ENCODE results near the gene DRC1.
A peak's percentile ranks its signal among the peaks of the same experiment; 100 is the strongest.
"Not testable (repeated sequence)": the region's sequence is repeated elsewhere in the genome, so short reads cannot be mapped to it uniquely, and the experiment has no call there.

Gene DRC1

DNA sequence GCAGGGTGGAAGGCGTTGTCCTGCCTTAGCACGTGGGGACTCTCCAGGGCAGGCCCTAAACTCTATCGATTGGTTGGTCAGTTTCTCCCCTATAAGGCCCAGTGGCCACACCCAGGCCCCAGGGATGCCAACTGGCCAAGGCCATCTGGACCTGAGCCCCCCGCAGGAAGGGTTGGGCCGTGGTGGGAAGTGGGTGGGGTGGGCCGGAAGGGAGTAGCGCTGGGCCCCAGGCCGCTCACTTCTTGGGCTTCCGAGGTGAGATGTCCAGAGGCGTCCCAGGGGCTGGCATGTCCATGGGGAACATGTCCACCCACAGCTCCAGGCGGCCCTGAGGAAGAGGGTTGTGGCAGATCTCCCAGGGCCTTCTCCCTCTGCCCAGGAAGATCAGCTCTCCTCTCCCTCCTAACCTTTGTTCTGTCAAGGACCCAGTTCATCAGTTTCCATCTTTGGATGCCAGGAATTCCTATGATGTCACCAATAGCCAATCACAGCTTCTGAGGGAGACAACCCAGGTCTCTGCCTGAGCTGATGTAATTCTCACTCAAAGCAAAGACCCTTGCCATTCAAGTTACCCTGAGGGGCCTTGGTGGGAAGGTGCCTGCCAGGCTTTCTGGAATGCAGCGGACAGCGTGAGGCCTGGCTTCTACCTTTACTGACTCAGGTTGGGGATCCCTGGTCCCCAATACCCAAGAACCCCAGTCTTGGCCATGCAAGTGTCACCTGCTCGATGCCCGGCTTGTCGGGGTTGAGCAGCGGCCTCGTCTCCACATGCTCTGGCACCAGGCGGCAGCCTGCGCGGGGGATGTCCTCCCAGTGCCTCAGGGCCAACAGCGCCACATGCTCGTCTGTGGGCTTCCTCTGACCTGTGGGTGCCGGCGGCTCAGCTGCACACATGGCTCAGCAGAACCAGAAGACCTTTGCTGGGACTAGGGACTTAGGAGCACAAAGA is 61.8 kb downstream of the DRC1 start:
- no peak for DNase-seq (ENCODE audit: low read depth in 2 of 2)

- DNase-seq (ENCODE audit: low read depth in 2 of 2), result no peak
Observed at GRCh38 chr2:26464390-26465265, 62.9 kb downstream of the DRC1 start.

DNA sequence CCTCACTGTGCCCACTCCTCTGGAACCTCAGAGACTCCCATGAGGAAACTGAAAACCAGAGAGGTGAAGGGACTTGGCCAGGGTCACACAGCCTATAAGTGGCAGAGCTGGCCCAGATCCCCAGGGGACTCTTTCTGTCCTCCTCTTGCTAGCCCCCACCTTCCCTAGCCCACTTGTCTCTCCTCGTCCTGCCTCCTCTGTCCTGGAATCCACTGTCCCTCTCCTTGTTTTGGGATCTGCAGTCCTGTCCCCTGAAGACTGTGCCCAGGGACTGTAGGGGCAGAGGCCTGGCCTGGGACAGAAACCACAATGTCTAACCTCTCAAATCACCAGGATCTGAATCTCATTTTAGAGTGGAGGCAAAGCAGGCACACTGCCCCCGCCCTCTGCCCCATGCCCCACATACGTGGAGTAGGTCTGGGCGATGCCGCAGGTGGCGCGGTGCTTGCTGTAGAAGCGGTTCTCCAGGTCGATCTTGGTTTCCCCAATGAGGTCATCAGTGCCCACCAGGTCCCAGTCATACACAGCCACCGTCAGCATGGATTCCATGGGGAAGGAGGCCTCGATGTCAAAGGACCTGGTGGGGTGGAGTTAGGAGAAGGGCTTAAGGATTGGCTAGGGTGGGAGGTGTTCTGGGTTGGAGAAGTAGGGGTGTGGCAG is 63.7 kb downstream of the DRC1 start:
- DNase-seq (ENCODE audit: low read depth in 2 of 2), result no peak

DNA sequence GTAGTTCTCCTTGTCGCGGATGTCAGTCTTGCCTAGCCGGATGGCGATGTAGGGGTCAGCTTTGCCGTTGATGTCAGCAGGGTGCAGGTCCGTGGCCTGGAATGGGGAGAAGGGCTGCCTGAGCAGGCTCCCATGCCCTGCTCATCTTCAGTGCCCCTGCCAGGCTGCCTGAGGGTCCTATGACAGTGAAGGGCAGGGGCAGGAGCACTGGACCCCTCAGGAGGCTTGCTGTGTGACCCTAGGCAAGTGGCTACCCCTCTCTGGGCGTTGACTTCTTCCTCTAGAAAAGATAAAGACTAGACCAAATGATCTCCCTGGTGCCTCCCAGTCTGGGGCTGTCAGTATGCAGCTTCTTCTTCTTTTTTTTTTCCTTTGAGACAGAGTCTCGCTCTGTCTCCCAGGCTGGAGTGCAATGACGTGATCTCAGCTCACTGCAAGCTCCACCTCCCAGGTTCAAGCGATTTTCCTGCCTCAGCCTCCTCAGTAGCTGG is 64.3 kb downstream of the DRC1 start:
- no peak for DNase-seq (ENCODE audit: low read depth in 2 of 2)

DNA sequence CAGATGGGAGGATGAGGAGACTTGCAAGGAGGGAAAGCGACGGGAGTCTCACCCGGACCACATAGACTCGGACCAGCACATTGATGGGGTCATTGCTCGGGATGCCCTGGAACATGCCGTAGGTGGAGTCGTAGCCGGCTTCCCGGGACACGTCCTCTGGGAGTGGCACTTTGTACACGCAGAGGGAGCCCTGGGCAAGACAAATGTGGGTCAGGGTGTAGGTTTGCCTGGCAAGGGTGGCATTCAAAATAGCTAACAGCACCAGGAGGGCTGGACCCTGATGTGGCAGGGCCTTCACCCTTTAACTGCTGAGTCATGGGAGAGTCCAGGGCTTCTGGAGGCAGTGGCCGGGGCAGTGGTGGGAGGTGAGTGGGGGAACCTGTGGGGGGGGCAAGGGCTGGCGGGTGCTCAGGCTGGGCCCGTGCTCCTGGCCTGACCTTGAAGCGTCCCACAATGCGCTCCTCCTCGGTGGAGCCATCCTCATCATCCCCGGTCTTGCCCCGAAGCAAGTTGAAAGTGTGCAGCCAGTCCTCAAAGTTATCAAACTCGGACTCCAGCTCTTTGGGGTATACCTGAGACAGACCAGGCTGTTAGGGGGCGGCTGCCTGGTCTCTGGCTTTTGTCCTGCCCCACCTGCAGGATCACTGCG is 65.1 kb downstream of the DRC1 start:
- no peak for DNase-seq (ENCODE audit: low read depth in 2 of 2)

DNA sequence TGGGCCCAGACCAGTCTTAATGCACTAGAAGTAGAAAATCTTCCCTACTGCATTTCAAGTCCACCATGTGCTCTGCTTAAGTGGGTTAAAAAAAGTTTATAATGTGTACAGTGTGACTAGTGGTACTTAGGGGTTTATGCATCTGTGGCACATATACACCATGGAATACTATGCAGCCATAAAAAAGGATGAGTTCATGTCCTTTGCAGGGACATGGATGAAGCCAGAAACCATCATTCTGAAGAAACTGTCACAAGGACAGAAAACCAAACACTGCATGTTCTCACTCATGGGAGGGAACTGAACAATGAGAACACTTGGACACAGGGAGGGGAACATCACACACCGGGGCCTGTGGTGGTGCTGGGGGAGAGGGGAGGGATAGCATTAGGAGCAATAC is 66.8 kb downstream of the DRC1 start:
- DNase-seq (ENCODE audit: low read depth in 2 of 2), result not testable (repeated sequence)

- peak in 1 of 2 experiments; percentile 4 for DNase-seq (ENCODE audit: low read depth in 2 of 2)
Observed at GRCh38 chr2:26469092-26469710, 67.5 kb downstream of the DRC1 start.

- no peak for DNase-seq (ENCODE audit: low read depth in 2 of 2)
Observed at GRCh38 chr2:26469955-26470354, 68.2 kb downstream of the DRC1 start.

- no peak for DNase-seq (ENCODE audit: low read depth in 2 of 2)
Observed at GRCh38 chr2:26470601-26471260, 69.0 kb downstream of the DRC1 start.

DNA sequence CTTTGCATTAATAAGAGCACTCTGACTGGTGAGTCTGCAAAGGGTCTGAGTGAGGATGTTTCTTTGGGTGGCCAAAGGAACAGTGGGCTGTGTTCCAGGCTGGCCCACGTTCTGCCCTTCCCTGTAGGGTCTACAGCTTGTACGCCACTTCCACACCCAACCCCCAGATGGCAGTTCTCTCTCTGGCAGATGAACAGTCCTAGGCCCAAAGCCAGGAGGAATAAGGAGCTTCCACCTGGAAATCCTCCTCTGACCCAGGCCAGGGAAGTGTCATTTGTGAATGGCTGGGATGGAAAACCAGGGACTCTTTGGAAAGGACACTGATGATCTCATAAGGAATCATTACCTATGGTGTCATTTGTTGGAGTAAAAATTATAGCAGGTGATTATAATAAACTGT is 69.6 kb downstream of the DRC1 start:
- no peak for DNase-seq (ENCODE audit: low read depth in 2 of 2)

- no peak for DNase-seq (ENCODE audit: low read depth in 2 of 2)
Observed at GRCh38 chr2:26471766-26472706, 70.3 kb downstream of the DRC1 start.

DNA sequence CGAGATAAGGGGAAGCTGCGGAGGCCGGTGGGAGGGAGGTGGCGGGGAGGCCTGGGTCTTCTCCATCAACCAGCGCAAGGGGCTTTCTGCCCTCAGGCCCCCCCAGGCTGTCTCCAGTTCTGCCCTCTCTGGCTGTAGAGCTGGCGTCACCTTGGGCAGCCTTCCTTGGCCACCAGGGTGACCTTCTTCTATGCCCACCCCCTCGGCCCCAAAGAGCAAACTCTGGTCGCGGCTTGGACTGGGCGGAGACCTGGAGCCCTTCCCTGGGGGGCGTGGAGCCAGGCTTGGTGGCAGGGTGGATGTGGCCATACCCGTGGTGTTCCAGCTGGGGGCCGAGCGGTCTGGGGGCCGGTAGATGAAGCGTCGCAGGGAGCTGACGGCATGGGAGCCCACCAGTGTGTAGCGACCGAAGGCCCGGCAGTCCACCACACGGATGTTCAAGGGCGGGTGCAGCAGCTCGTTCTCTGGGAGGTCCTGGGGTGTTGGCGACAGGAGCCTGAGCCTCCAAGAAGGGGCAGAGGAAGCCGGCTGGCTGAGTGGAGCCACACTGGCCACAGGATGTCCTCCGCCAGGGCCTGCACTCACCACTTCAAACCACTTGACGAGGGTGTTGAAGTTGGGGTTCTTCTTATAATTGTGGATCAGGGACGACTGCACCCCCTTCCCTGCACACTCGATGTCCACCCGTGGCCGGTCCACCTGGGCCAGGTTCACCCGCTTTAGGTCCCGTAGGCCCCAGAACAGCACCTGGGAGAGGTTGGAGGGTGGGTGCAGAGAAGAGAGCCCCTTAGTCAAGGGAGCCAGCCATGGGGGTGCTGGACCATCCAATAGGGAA is 71.3 kb downstream of the DRC1 start:
- DNase-seq (ENCODE audit: low read depth in 2 of 2), result no peak

GRCh38 chr2:26473796-26474195 is 72.1 kb downstream of the DRC1 start:
- DNase-seq (ENCODE audit: low read depth in 2 of 2), result no peak

DNA sequence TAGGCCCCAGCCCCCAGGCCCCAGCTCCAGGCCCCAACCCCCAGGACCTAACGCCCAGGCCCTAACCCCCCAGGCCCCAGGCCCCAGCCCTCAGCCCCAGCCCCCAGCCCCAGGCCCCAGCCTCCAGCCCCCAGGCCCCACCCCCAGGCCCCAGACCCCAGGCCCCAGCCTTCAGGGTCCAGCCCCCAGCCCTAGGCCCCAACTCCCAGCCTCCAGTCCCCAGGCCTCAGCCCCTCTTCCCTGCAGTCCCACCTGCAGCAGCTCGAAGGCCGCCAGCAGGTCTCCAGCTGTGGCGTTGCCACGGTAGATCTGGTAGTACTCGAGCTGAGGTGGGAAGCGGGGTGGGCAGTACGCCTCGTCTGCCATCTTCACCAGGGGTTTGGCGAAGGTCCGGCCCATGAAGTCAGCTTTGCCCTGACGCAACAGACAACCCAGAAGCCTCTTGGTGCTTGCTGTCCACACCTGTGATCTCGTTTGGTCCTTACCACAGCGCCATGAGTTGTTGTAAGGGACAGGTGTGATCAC is 72.6 kb downstream of the DRC1 start:
- DNase-seq (ENCODE audit: low read depth in 2 of 2), result no peak

DNA sequence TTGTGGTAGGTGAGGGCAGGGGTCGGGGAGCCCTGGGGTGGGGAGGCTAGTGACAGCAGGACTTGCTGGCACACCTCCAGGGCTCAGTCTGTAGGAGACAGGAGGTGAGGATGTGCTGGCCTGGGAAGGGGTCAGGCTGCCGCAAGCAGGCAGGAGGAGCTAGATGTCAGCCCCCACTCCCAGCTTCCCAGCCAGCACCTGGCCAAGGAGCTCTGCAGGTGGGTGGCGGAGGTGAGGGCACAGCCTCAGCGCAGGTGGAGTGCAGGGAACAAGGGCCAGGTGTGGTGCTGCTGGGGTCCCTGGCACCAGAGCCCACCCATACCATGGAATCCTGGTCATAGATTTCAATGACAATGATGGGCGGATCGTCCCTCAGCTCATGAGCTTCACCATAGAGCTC is 73.3 kb downstream of the DRC1 start:
- no peak for DNase-seq (ENCODE audit: low read depth in 2 of 2)

DNA sequence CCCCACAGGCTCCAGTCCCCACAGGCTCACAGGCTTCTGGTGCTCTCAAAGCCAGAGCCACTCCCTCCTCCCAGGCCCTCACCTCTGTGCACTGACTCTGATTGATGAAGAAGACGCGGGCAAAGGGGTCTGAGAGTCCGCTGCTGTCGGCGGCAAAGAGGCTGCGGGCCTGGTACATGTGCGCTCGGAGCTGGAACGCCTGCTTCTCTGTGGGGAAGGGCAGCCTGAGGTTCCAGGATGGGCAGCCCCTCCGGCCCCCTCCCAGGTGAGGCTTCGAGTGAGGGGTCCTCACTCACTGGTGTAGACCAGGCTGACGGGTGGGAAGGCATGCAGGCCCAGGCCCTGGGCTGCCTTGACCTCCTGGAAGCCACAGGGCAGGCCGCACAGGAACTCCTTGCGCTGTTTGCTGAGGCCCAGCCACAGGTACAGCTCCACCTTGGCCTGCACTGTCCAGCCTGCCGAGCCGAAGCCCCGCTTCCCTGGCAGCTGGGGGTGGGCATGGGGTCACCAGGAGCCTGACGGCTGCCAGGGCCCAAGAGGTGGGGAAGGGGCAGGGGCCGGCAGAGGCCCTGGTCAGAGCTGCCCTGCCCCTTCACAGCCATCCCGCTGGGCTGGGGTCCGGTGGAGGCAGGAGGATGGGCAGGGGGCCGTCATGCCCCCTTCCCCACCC is 74.2 kb downstream of the DRC1 start:
- no peak for DNase-seq (ENCODE audit: low read depth in 2 of 2)

DNA sequence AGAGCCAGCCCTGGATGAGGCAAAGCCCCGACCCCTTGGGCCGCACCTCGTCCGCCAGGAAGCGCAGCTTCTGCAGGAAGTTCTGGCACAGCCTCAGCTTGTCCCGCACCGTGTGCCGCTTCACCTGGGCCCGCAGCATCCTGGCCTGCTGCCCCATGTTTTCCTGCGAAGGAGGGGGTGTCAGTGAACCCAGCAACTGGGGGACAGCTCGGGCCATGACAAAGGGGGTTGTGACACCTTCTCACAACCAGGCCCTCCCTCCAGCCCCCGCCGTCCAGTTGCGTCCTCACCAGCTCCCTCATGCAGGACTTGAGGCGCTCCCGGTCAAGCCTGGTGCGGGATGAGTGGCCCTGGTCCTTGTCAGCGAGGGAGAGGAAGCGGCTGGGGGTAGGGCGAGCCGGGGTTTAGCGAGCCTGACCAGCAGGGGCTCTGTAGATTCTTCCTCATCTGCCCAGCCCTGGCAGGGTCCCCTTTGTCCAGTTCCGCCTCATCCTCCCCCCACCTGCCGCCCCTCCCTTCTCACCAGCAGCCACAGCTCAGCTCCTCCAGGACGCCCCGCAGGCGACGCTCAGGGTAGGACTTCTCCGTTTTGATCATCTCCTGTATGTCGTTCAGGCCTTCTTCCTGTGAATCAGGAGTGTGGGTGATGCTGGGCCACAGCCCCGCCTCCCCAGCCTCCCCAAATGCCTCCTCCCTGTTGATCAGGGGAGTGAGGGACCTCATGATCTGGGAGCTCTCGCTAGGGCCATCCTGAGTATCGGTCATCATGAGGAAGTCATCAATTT is 75.6 kb downstream of the DRC1 start:
- DNase-seq (ENCODE audit: low read depth in 2 of 2), result no peak

Data from fibroblast of skin of left biceps (primary cell).